ENCODE data around the gene ADPRH. TPM values are rescaled to one million over a fixed set of nuclear protein-coding genes. Genes with fewer than 3 reads are reported as not detected.

Gene ADPRH
- 3.4 TPM for polyA plus RNA-seq
- long read RNA-seq, donor 1, partial matches to known transcripts, result 0 of 1 reads
- long read RNA-seq, donor 1, other reads (novel, unspliced or antisense), result 0 of 1 reads
- long read RNA-seq, donor 2, result 0 reads
- long read RNA-seq, donor 3, result 0 reads
- long read RNA-seq, donor 4, result 0 reads
- long read RNA-seq, donor 5, partial matches to known transcripts, result 0 of 1 reads
- long read RNA-seq, donor 5, other reads (novel, unspliced or antisense), result 0 of 1 reads
- long read RNA-seq, donor 6, partial matches to known transcripts, result 5 of 5 reads
- long read RNA-seq, donor 6, other reads (novel, unspliced or antisense), result 0 of 5 reads
- long read RNA-seq, donor 7, result 0 reads
- long read RNA-seq, donor 8, partial matches to known transcripts, result 0 of 2 reads
- long read RNA-seq, donor 8, other reads (novel, unspliced or antisense), result 0 of 2 reads
- long read RNA-seq, donor 9, result 0 reads
- long read RNA-seq, donor 10, partial matches to known transcripts, result 0 of 2 reads
- long read RNA-seq, donor 10, other reads (novel, unspliced or antisense), result 0 of 2 reads
- long read RNA-seq, donor 11, partial matches to known transcripts, result 0 of 1 reads
- long read RNA-seq, donor 11, other reads (novel, unspliced or antisense), result 0 of 1 reads

DNA sequence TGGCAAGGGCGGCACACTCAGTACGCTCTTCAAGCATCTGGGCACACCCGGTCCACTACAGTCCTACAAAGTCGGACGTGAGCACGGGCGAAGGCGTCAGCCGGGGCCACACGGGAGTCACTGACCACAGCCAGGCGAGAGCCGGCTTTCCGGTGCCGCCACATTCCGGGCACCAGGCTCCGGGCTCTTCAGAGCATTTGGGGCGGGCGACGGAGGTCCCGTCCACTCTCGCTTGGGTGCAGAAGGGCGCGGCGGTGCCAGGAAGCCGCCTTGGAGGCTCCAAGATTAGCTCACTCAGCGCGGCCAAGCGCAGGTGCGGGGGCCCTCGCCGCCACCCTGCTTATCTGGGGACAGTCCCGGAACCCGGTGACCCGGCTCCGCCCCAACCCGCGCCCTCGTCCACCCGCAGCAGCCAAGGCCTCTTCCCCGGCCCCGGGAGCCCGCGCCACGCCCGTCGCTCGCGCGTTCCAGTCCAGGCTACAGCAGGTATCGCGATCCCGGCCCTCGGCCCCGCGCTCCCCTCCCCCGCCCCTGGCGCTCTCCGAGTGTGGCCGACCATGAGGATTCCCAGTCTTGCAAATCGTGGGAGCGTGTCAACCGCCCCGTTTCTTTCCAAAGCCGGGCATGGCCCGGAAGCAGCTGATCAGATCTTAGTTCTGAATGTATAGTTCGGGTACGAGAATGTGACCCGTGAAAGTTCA, at the start of gene ADPRH:
Gene ADPRH, plus strand, starts transcription at position 127 of the 701 bp plus-strand sequence. CDS start 2,678 bp downstream, outside the sequence.
- H3K9me3 ChIP-seq (ENCODE audit: control insufficient read depth, low read depth, low read length), result no peaks in the 10 kb centered on the region
- peak; percentile 85 to 95 for DNase-seq
- no CpG with 5 or more reads among the region's 68 CpGs for WGBS (ENCODE audit: insufficient coverage, low lambda C conversion rate)

DNA sequence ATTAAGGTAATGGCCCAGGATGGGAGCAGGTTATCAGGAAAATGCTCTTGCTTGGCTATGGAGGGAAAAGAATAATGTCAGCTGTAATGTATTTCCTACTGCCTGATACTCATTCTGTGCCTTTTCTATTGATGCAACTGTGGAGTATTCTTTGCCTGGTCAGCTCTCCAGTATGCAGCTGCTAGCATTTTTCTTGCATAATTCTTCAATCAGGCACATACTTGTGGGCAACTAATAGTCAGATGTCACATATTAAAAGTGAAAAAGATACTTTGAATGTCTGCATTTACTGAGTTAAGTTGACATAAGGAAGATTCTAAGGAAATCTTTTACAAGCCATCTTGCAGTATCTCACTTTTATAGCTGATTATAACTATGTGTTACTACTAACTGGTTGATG, 49.4 kb upstream of the ADPRH start:
- H3K9me3 ChIP-seq (ENCODE audit: control insufficient read depth, low read depth, low read length), result no peaks in the 10 kb centered on the region

More for the DNA sequence above, at the start of gene ADPRH:
- H3K4me1 ChIP-seq (ENCODE audit: control insufficient read depth, insufficient read depth, low read length), result peaks cover 4% of the 10 kb centered on the region
- peak within 1 kb of the TSS; percentile 86 for H3K4me3 ChIP-seq (ENCODE audit: low read length)
- H3K27ac ChIP-seq (ENCODE audit: low read length), result peak within 1 kb of the TSS; percentile 72
- H3K36me3 ChIP-seq (ENCODE audit: control insufficient read depth, insufficient read depth, low read length), result no peaks in the 10 kb centered on the region
- no peaks in the 10 kb centered on the region for H3K27me3 ChIP-seq (ENCODE audit: control insufficient read depth, insufficient read depth, low read length)

DNA sequence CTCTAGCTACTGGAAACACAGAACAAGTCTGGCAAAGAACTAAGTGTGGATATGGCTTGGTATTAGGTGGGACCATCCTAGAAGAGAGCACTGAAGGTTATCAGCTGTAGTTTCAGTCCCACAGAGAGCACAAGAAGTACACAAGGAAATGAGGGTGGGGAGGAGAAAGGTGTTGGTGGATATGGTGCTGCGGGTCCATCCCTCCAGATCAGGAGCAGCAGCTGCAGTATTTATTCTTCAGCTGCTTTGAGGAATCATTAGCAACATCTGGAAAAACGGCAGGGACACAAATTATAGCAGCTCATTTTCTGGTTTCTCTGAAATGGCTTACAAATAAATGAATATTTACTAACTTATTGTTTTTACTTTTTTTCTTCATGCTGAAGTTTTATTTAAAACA, 48.8 kb upstream of the ADPRH start:
- H3K9me3 ChIP-seq (ENCODE audit: control insufficient read depth, low read depth, low read length), result no peaks in the 10 kb centered on the region
- H3K27me3 ChIP-seq (ENCODE audit: control insufficient read depth, insufficient read depth, low read length), result no peaks in the 10 kb centered on the region
- WGBS (ENCODE audit: insufficient coverage, low lambda C conversion rate), result no CpG with 5 or more reads among the region's 2 CpGs
- H3K36me3 ChIP-seq (ENCODE audit: control insufficient read depth, insufficient read depth, low read length), result no peaks in the 10 kb centered on the region
- no peak for DNase-seq
- H3K4me1 ChIP-seq (ENCODE audit: control insufficient read depth, insufficient read depth, low read length), result no peaks in the 10 kb centered on the region
- no peak overlapping the region for H3K27ac ChIP-seq (ENCODE audit: low read length)
- H3K4me3 ChIP-seq (ENCODE audit: low read length), result no peak overlapping the region

More for the DNA sequence above, 49.4 kb upstream of the ADPRH start:
- Histone ChIP-seq H3K36me3 (ENCODE audit: control insufficient read depth, insufficient read depth, low read length) (peaks cover 3% of the 10 kb centered on the region), H3K27me3 (ENCODE audit: control insufficient read depth, insufficient read depth, low read length) (no peaks in the 10 kb centered on the region), H3K4me1 (ENCODE audit: control insufficient read depth, insufficient read depth, low read length) (no peaks in the 10 kb centered on the region), H3K4me3 (ENCODE audit: low read length) (no peak overlapping the region), H3K27ac (ENCODE audit: low read length) (no peak overlapping the region)
- DNase-seq, result no peak

DNA sequence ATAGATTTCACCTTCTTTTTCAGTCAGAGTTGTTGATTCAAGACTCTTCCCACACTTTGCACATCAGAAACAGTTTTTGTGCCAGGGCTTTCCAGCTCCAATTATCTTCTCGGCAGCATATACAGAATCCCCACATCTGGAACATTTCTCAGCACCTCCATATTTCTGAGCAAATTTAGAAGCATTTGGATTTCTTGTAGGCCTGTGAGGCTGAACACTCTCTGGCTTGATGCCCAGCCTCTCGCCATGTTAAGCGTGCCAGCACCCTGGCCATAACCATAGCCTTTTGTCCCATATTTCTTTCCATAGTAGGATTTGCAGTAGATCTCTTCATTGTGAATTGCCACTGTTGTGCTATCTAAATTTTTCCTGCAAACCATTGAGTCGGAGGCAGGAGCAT, 48.1 kb upstream of the ADPRH start:
- no peaks in the 10 kb centered on the region for H3K36me3 ChIP-seq (ENCODE audit: control insufficient read depth, insufficient read depth, low read length)
- no peak overlapping the region for H3K27ac ChIP-seq (ENCODE audit: low read length)
- 100% methylated on average over 1 of the region's 4 CpGs for WGBS (ENCODE audit: insufficient coverage, low lambda C conversion rate)
- no peaks in the 10 kb centered on the region for H3K27me3 ChIP-seq (ENCODE audit: control insufficient read depth, insufficient read depth, low read length)
- no peaks in the 10 kb centered on the region for H3K4me1 ChIP-seq (ENCODE audit: control insufficient read depth, insufficient read depth, low read length)
- DNase-seq, result no peak
- H3K4me3 ChIP-seq (ENCODE audit: low read length), result no peak overlapping the region
- H3K9me3 ChIP-seq (ENCODE audit: control insufficient read depth, low read depth, low read length), result no peaks in the 10 kb centered on the region

DNA sequence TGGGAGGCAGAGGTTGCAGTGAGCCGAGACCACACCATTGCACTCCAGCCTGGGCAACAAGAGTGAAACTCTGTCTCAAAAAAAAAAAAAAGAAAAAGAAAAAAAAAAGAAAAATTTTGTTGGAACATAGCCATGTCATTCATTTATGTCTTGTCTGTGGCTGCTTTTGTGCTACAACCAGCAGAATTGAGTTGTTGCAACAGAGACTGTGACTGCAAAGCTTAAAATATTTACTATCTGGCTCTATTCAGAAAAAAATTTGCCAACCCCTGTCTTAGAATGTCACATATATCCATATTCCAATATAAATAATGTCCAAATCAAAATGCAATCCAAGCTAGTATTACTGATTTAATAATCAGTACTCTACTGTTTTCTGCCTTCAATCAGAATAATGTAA, 45.0 kb upstream of the ADPRH start:
- H3K36me3 ChIP-seq (ENCODE audit: control insufficient read depth, insufficient read depth, low read length), result no peaks in the 10 kb centered on the region
- DNase-seq, result no peak
- H3K27ac ChIP-seq (ENCODE audit: low read length), result no peak overlapping the region
- H3K4me1 ChIP-seq (ENCODE audit: control insufficient read depth, insufficient read depth, low read length), result no peaks in the 10 kb centered on the region
- H3K27me3 ChIP-seq (ENCODE audit: control insufficient read depth, insufficient read depth, low read length), result no peaks in the 10 kb centered on the region
- no peak overlapping the region for H3K4me3 ChIP-seq (ENCODE audit: low read length)
- no peaks in the 10 kb centered on the region for H3K9me3 ChIP-seq (ENCODE audit: control insufficient read depth, low read depth, low read length)
- WGBS (ENCODE audit: insufficient coverage, low lambda C conversion rate), result no CpG with 5 or more reads among the region's 1 CpG

DNA sequence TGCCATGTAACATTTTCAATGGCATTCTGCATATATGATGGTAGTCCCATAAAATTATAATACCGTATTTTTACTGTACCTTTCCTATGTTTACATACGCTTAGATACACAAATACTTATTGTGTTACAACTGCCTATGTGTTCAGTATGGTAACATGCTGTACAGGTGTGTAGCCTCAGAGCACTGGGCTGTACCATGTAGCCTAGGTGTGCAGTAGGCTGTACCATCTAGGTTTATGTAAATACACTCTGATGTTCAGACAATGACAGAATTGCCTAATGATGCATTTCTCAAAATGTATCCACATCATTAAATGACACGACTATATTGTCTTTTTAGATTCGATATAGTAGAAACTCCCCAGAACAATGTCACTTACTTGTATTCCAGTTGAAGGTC, 42.5 kb upstream of the ADPRH start:
- H3K27ac ChIP-seq (ENCODE audit: low read length), result no peak overlapping the region
- WGBS (ENCODE audit: insufficient coverage, low lambda C conversion rate), result 100% methylated on average over 1 of the region's 4 CpGs
- H3K4me3 ChIP-seq (ENCODE audit: low read length), result no peak overlapping the region

DNA sequence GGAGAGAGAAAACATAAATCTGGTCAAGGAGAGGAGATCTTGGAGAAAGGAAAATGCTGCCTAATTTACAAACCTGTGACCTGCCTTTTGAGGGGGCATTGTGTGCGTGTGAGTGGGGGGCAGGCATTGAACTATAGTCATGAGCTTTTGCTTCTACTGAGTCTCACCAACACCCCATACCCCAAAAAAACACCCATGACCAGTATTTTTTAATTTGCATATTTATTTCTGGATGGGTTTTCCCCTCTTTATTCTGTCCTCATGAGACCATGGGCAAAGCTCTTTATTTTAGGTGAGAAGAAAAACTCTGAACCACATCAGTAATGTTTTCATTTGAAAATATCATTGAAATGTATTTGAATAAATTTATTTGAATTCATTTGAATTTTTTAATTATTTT, 40.5 kb upstream of the ADPRH start:
- Histone ChIP-seq H3K9me3 (ENCODE audit: control insufficient read depth, low read depth, low read length) (no peaks in the 10 kb centered on the region), H3K27me3 (ENCODE audit: control insufficient read depth, insufficient read depth, low read length) (no peaks in the 10 kb centered on the region), H3K4me3 (ENCODE audit: low read length) (no peak overlapping the region), H3K4me1 (ENCODE audit: control insufficient read depth, insufficient read depth, low read length) (no peaks in the 10 kb centered on the region), H3K36me3 (ENCODE audit: control insufficient read depth, insufficient read depth, low read length) (no peaks in the 10 kb centered on the region), H3K27ac (ENCODE audit: low read length) (no peak overlapping the region)
- no CpG with 5 or more reads among the region's 1 CpG for WGBS (ENCODE audit: insufficient coverage, low lambda C conversion rate)
- DNase-seq, result no peak

More for the DNA sequence above, 42.5 kb upstream of the ADPRH start:
- H3K27me3 ChIP-seq (ENCODE audit: control insufficient read depth, insufficient read depth, low read length), result no peaks in the 10 kb centered on the region
- no peak for DNase-seq
- no peaks in the 10 kb centered on the region for H3K9me3 ChIP-seq (ENCODE audit: control insufficient read depth, low read depth, low read length)
- no peaks in the 10 kb centered on the region for H3K36me3 ChIP-seq (ENCODE audit: control insufficient read depth, insufficient read depth, low read length)
- no peaks in the 10 kb centered on the region for H3K4me1 ChIP-seq (ENCODE audit: control insufficient read depth, insufficient read depth, low read length)

DNA sequence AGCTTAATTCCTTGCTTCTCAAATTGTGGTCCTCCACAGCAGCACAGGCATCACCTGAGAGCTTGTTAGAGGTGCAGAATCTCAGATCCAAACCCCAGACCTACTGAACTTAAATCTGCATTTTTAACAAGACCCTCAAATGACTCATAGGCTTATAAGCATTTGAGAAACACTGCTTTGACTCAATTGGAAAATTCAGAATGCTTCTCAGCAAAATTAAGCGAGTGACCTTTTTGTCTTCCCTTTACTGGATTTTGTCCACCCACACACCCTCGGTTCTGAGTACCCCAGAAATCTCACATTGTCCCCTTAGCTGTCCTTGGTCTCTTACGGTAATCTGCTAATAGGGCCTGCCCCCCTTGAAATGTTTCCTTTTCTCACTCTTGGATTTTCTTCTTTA, 37.7 kb upstream of the ADPRH start:
- no peak for DNase-seq
- H3K9me3 ChIP-seq (ENCODE audit: control insufficient read depth, low read depth, low read length), result no peaks in the 10 kb centered on the region
- no peak overlapping the region for H3K4me3 ChIP-seq (ENCODE audit: low read length)
- H3K4me1 ChIP-seq (ENCODE audit: control insufficient read depth, insufficient read depth, low read length), result no peaks in the 10 kb centered on the region
- no peaks in the 10 kb centered on the region for H3K36me3 ChIP-seq (ENCODE audit: control insufficient read depth, insufficient read depth, low read length)
- H3K27ac ChIP-seq (ENCODE audit: low read length), result no peak overlapping the region
- 80% methylated on average over 3 of the region's 3 CpGs for WGBS (ENCODE audit: insufficient coverage, low lambda C conversion rate)
- H3K27me3 ChIP-seq (ENCODE audit: control insufficient read depth, insufficient read depth, low read length), result no peaks in the 10 kb centered on the region

DNA sequence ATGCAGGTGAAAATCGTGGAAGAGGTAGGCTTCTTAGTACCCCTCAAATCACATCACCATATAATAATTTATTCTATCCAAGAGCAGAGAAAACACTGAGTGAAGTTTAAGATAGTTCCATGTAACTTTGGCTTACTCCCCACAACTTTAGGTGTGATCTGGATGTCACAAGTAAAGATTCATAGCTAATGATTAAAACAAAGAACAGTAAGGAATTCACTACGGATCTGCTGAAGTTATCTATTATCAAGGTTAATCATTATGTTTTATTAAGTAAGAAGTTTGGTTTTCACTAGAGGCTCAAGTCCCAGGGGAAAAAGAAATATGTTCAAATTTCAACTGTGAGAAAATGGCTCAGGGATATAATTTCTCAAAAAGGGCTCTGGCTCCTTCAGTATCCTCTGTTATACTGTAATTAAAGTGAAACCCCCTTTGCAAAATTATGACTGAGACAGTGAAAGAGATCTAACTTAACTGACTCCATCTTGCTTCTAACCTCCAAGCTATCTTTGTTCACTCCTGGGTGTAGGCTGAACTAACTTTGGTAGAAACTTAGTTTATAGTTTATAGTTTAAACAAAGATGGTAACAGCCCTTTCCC, 37.0 kb upstream of the ADPRH start:
- WGBS (ENCODE audit: insufficient coverage, low lambda C conversion rate), result 20% methylated on average over 1 of the region's 2 CpGs
- Histone ChIP-seq H3K27ac (ENCODE audit: low read length) (no peak overlapping the region), H3K27me3 (ENCODE audit: control insufficient read depth, insufficient read depth, low read length) (no peaks in the 10 kb centered on the region), H3K4me3 (ENCODE audit: low read length) (no peak overlapping the region), H3K4me1 (ENCODE audit: control insufficient read depth, insufficient read depth, low read length) (no peaks in the 10 kb centered on the region), H3K9me3 (ENCODE audit: control insufficient read depth, low read depth, low read length) (no peaks in the 10 kb centered on the region), H3K36me3 (ENCODE audit: control insufficient read depth, insufficient read depth, low read length) (no peaks in the 10 kb centered on the region)
- no peak for DNase-seq

DNA sequence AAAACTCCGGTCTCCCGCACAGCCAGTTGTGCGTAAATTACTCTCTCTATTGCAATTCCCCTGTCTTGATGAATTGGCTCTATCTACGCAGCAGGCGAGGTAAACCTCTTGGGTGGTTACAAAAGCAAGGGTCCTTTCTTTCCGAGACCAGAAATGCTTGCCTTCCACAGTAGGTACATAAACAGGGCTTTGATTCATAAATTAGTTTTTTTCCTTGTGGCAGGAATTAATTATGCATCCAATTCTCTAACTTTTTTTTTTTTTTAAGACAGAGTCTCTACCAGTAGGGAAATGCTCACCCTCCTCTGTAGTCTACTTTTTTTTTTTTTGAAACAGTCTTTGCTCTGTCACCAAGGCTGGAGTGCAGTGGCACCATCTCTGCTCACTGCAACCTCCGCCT, 36.1 kb upstream of the ADPRH start:
- DNase-seq, result no peak
- no peaks in the 10 kb centered on the region for H3K27me3 ChIP-seq (ENCODE audit: control insufficient read depth, insufficient read depth, low read length)
- 100% methylated on average over 1 of the region's 7 CpGs for WGBS (ENCODE audit: insufficient coverage, low lambda C conversion rate)
- no peaks in the 10 kb centered on the region for H3K4me1 ChIP-seq (ENCODE audit: control insufficient read depth, insufficient read depth, low read length)
- H3K9me3 ChIP-seq (ENCODE audit: control insufficient read depth, low read depth, low read length), result no peaks in the 10 kb centered on the region
- no peaks in the 10 kb centered on the region for H3K36me3 ChIP-seq (ENCODE audit: control insufficient read depth, insufficient read depth, low read length)
- no peak overlapping the region for H3K27ac ChIP-seq (ENCODE audit: low read length)
- no peak overlapping the region for H3K4me3 ChIP-seq (ENCODE audit: low read length)

All from large intestine (tissue), 12 donors.